GM12864 (cell line): Measurements from ENCODE around the gene RBMS3.

Source experiments
- DNase-seq: peaks from one replicate; pipeline ENCODE4 v3.0.0-alpha.2; 2011; ENCODE audit warnings: low read depth
- H3K4me3 ChIP-seq: 2 replicates; pipeline ENCODE4 v1.5.1; 2011; ENCODE audit warnings: mild to moderate bottlenecking, low read depth, low read length, control low read depth
- TF ChIP-seq, protein P1 (sequence below): IDR thresholded peaks from 2 replicates; pipeline ENCODE4 v1.5.1; 2011; ENCODE audit warnings: low read depth, mild to moderate bottlenecking, moderate library complexity, low read length, control low read depth, inconsistent platforms; ENCODE audit errors: missing control alignments

Gene RBMS3

DNA sequence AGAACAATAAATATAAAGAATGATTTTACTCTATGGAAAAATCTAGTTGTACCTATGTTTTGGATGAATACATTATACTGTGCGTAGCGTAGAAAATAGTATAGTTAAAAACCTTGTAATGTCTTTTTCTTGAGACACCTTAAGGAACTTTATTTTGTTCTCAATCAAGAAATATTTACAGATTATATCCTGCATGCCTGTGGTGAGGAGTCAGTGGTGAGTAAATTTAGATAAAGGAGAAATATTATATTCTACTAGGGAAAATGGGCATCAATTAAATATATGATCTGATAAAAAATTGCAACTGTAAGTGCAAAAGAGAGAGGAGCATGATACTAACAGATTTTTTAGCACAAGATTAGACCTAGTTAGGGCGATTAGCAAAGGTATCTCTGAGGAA is 157.7 kb downstream of the RBMS3 start:
- H3K4me3 ChIP-seq: no peak overlapping the region
- TF ChIP-seq, protein P1, sequence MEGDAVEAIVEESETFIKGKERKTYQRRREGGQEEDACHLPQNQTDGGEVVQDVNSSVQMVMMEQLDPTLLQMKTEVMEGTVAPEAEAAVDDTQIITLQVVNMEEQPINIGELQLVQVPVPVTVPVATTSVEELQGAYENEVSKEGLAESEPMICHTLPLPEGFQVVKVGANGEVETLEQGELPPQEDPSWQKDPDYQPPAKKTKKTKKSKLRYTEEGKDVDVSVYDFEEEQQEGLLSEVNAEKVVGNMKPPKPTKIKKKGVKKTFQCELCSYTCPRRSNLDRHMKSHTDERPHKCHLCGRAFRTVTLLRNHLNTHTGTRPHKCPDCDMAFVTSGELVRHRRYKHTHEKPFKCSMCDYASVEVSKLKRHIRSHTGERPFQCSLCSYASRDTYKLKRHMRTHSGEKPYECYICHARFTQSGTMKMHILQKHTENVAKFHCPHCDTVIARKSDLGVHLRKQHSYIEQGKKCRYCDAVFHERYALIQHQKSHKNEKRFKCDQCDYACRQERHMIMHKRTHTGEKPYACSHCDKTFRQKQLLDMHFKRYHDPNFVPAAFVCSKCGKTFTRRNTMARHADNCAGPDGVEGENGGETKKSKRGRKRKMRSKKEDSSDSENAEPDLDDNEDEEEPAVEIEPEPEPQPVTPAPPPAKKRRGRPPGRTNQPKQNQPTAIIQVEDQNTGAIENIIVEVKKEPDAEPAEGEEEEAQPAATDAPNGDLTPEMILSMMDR: no peak

DNA sequence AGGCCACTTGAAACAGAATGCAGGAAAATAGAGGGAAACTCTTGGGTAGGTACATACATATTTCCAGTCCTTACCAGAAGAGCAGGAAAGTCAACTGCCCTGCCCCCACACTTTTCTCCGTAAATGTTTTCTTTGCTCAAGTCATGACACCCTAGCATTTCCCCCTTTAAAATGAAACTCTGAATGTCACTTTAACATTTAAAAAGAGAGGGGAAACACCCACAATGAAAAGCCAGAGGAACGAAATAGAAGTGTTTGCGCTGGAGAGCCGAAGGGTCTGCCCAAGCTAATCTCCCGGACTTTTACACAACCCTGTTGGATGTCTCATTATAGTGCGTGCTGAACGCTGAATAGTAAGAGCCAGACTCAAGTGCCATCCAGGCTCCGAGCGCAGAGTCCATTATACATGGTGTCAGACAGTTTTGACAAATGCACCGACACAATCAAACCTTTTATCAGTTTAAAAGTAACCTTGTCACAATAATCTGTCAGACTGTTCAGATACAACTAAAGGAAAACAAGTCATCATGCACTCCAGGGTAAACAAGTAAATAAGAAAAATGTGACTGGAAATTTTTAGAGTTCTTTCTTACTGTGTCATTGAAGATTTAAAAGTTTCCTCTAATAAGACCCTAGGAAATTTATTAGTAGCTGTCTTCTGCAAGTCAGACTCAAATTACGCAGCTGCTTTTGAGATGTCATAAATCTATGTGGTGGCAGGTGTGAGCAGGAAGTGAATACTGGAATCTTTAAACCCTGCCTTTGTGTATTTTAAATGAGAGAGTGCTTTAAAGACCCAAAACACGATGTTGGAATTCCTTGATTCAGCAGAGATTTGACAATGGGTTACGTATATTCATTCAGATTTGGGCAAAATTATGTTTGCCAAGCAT is 159.8 kb downstream of the RBMS3 start:
- no peak overlapping the region for H3K4me3 ChIP-seq
- no peak for DNase-seq
- TF ChIP-seq, protein P1: no peak

More for the DNA sequence above, 157.7 kb downstream of the RBMS3 start:
- no peak for DNase-seq

DNA sequence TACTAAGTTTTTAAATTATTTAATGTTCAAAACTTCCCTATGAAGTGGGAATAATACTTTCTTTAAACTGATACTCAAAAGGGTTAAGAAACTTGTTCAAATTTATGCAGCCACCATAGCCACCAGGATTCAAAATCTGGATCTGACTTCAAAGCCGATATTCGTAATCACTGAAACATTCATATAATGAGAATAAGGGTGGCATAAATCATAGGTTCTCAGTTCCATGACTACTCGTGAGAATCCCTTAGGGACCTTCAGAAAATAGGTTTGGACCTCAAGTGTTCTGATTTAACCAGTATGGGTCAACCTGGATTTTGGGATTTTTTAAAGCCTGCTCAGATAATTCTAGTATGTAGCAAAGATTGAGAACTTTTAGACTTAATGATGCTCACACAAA is 160.6 kb downstream of the RBMS3 start:
- H3K4me3 ChIP-seq: no peak overlapping the region
- no peak for DNase-seq
- TF ChIP-seq, protein P1: no peak

DNA sequence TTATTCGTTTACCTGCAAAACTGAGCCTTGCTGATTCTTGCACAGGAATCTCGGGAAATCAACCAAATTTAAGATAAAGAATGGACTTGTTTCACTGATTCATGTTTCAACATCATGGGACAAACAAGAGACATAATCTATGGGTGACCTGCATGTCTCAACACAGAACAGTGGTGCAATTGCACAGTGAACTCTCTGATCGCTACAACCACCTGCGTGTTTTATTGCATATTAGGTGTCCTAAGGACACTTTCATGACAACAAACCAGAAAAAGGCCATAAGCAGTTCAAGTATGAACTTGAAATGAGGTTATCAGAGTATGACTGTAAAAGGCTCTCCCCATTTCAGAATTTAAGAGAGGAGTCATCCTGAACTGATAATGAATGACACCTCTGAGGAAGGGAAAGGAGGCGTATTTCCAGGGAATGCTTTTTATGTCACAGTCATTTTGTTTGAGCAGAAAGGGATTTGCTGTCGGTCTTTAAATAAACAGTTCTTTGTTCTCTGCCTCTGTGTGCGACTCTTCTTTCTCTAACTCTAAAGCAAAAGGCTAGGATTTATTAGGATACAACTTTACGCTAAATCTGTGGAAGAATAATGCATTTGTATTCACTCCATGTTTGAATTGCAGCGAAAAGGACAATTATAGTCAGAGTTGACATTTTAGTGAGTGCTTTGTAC is 167.2 kb downstream of the RBMS3 start:
- no peak overlapping the region for H3K4me3 ChIP-seq
- TF ChIP-seq, protein P1: no peak
- no peak for DNase-seq

DNA sequence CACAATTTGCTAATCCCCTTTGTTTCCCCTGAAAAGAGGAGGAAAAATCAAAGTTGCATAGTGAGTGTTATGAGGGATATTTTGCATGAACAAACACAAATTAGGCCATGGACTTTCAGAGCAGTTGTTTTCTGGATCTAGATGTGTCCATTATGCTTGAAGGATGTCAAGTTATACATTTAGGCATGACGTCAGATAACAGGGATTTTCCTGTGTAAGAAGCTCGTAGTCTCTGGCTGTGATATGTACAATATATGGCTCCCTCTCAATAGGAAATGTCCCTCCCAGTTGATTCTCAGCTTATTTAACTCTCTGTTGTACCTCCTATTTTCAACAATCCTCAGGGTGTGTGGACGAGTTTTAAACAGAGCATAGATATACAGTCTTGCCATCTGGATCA is 171.0 kb downstream of the RBMS3 start:
- H3K4me3 ChIP-seq: no peak overlapping the region
- TF ChIP-seq, protein P1: no peak
- no peak for DNase-seq

DNA sequence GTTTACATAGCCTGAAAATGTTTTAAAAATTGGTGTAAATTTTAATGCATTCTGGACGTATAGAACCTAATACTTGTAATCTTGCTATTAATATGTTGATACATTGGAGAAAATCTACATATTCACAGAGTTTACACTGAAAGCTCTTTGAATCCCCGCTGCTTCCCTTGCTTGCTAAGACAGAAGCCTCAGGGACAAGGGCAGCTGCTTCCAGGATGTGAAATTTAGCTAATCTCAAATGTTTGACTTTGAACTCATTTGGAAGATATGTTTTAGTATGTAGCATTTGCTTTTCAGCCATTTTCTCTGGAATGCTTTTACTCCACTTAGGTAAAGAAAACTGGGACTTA is 172.0 kb downstream of the RBMS3 start:
- TF ChIP-seq, protein P1: no peak

More for the DNA sequence above, 172.0 kb downstream of the RBMS3 start:
- no peak overlapping the region for H3K4me3 ChIP-seq
- no peak for DNase-seq
